PC-3 (cell line): ENCODE results near the gene ZNF577.

Experiments
- EZH2 ChIP-seq: fragments of 300-600 bp; sonication (generic); IDR thresholded peaks from one replicate; pipeline ENCODE4 v1.6.1; 2017; ENCODE audit warnings: antibody characterized with exemption, mild to moderate bottlenecking, low read length; ENCODE audit not compliant: unreplicated experiment
- EZH2phosphoT487 ChIP-seq: fragments of 300-600 bp; sonication (generic); IDR thresholded peaks from 2 replicates; pipeline ENCODE4 v1.6.1; 2018; ENCODE audit warnings: mild to moderate bottlenecking, antibody characterized with exemption, low read length, borderline replicate concordance
- TF ChIP-seq, protein P1 (sequence below): fragments of 300-600 bp; sonication (generic); conservative IDR thresholded peaks from 2 replicates; pipeline ENCODE4 v1.5.1; 2017; ENCODE audit warnings: antibody characterized with exemption, low read depth, mild to moderate bottlenecking, low read length

DNA sequence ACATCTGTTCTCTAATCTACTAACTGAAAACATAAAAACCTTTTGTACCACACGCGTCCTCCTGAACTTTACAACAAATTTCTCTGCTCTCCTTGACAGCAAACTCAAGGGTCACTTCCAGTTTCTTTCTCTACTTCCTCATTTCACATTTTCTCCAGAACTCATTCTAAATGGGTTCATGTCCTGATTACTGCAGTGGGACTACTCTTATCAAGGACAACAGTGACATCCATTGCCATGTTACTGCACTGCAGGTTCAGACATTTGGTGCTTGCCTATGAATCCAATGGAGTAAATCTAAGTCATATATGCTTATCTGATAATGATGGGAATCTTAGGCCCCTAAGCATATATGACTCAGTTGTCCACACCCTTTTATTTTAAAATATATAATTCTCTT lies 57.5 kb downstream of the ZNF577 start:
- TF ChIP-seq EZH2, result no peak
- TF ChIP-seq, protein P1, sequence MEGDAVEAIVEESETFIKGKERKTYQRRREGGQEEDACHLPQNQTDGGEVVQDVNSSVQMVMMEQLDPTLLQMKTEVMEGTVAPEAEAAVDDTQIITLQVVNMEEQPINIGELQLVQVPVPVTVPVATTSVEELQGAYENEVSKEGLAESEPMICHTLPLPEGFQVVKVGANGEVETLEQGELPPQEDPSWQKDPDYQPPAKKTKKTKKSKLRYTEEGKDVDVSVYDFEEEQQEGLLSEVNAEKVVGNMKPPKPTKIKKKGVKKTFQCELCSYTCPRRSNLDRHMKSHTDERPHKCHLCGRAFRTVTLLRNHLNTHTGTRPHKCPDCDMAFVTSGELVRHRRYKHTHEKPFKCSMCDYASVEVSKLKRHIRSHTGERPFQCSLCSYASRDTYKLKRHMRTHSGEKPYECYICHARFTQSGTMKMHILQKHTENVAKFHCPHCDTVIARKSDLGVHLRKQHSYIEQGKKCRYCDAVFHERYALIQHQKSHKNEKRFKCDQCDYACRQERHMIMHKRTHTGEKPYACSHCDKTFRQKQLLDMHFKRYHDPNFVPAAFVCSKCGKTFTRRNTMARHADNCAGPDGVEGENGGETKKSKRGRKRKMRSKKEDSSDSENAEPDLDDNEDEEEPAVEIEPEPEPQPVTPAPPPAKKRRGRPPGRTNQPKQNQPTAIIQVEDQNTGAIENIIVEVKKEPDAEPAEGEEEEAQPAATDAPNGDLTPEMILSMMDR, result peak; percentile 32; the same call in 1 of the 2 replicates
- TF ChIP-seq EZH2phosphoT487, result no peak
